GM12874 (cell line): ENCODE measurements around the gene ZNF436.

Experiments used
- CTCF ChIP-seq: IDR thresholded peaks from 2 replicates; pipeline ENCODE4 v1.5.1; 2011; ENCODE audit warnings: low read depth, mild to moderate bottlenecking, control low read depth, low read length, moderate library complexity; ENCODE audit not compliant: insufficient read depth

Gene ZNF436

GRCh38 chr1:23343221-23344110 lies 26.2 kb downstream of the ZNF436 start:
- no peak for TF ChIP-seq CTCF

DNA sequence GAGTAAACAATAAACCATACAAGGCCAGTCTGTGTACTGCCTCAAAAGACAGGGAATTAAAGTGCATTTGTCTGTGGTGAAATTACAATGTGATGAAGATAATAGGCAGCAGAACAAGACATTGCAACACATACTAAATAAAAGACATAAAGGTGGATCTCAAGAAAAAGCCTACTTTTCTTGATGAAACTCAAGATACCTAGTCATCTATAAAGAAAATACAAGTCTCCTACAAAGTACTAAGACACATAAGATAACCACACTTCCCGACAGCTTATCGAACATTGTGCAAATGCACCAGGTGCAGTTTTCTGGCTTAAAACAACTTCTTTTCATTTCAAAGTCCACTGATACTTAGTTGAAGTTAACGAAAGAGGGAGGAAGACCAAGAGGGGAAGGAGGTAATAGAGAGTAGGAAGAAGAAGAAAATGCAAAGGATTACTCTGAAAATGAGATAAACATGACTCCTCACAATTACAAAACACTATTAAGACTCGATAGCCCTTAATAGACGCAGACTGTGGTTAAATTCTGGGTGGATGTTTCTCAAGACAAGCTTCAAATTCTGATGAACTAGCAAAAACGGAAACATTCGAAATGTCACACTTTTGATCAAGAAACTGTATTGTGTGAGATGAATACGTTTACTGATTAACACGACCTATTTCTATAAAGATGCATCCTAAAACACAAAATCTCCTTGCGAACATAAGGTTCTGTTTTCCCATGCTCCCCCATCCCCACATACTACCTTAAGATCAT lies 27.5 kb downstream of the ZNF436 start:
- TF ChIP-seq CTCF: no peak

GRCh38 chr1:23339632-23340031 lies 30.0 kb downstream of the ZNF436 start:
- no peak for TF ChIP-seq CTCF

- no peak for TF ChIP-seq CTCF
Observed at GRCh38 chr1:23337869-23338268, 31.8 kb downstream of the ZNF436 start.

GRCh38 chr1:23331713-23332112 lies 37.9 kb downstream of the ZNF436 start:
- TF ChIP-seq CTCF: no peak

DNA sequence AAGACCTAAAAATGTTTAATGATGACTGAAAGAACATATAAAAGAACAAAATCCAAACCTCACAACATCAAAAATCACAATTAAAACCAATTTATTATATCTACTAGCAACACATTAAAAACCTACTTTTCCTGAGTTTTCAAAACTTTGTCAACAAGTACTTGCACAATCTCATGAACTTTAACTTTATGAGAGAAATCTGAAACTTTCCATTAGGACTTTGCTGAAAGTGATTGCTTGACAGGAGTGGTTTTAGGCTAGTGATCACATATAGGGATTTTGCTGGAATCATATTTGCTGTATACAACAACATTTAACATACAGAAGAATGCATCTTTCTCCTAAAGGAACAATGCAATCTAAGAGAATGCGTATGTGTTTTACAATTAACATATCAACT lies 38.8 kb downstream of the ZNF436 start:
- no peak for TF ChIP-seq CTCF

DNA sequence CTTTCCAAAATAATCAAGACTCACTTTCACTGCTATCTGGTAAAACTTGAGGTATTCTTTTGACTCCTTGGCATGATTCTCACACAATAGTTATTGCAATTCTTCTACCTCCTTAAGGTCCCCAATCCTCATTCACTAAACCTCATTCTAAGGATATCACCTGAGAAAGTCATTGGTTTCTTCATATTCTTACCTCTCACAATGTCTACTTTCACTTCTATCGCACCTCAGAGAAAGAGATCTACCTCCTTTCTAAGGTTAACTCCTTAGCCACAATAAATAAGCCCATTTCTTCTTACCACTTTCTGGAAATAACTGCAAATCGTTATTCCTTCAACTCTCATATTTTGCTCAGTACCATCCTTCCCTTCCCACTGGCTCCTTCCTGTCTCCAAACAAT lies 44.2 kb downstream of the ZNF436 start:
- no peak for TF ChIP-seq CTCF
